T47D (cell line): Measurements from ENCODE around the gene KHK.

ENCODE experiments used
- DNase-seq, 2 experiments: peaks; one replicate each; pipeline versions ENCODE4 v3.0.0 to v3.0.0-alpha.2; 2011 to 2012; ENCODE audit warnings: low read depth in 1 of 2, low spot score in 1 of 2
- JUND ChIP-seq: IDR thresholded peaks from 2 replicates; pipeline ENCODE4 v1.6.1; 2012; ENCODE audit warnings: low read depth
- in situ Hi-C: cut with HindIII; loops from 2 replicates; pipeline ENCODE4 v1.10.0; 2016; ENCODE audit warnings: low sequenced_read_pairs, low pct_unique_long_range_greater_than_20kb

The KHK gene

DNA sequence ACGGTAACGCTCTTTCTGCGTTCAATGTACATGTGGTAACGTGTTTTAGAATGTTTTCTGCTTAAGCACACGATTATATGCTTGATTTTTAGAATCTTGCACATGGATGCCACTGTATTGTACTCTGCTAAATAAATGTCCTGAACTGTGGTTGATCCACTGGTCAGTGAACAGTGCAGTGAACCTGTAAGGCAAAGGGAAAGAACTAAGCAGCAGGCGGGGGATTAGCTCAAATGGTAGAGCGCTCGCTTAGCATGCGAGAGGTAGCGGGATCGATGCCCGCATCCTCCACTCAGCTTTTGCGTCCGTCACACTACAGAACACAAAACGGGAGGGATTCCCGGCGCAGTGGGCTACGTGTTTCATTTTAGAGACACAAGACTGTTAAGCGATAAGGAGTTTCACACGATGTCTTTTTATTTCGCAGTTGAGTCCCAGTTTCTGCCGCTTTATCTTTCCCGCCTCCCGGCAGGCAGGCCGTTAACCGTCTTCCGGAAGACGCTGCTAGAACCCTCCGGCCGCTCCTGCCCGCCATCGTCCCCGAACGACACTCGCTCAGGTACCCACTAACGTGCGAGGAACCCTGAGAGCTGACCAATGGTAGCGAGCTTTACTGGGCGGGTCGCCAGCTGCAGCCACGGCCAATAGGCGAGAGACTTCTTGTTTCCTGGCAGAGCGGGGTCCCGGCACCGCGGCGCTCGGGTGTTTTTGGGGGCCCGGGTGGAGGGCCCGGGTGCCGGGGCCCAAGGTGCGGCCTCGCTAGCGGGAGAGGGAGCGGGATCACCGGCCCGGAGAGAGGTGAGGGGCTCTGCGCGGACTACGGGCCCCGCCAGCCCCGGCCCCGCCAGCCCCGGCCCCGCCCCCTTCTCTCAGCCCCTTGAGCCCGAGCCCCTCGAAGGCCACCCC is 35.3 kb upstream of the KHK start, which contains the start of gene AGBL5:
Gene AGBL5 (plus strand): TSS at position 673 of the 906 bp plus-strand sequence. CDS start 1,291 bp downstream, outside the sequence.
- peak; percentile 92 to 98 for DNase-seq
- TF ChIP-seq JUND, result no peak
- in situ Hi-C loops, result no loop called here

GRCh38 chr2:27051902-27052645 is 34.5 kb upstream of the KHK start:
- in situ Hi-C loops, result no loop called here

DNA sequence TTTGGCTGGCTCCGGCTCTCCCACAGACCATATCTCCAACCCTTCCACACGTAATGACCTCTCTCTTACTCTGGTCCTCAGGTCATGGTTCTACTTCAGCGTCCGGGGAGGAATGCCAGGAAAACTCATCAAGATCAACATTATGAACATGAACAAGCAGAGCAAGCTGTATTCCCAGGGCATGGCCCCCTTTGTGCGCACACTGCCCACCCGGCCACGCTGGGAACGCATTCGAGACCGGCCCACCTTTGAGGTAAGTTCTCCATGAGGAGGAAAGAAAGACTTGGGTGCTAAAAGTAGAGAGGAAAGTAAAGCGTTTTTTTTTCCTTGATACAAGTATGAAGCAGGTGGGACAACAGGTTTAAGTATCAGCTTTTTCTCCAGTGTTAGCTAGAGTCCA is 33.3 kb upstream of the KHK start:
- in situ Hi-C loops, result no loop called here
- no peak for DNase-seq
- TF ChIP-seq JUND, result no peak

More at GRCh38 chr2:27051902-27052645, 34.5 kb upstream of the KHK start:
- DNase-seq, result no peak
- TF ChIP-seq JUND, result no peak

- in situ Hi-C loops, result no loop called here
- no peak for DNase-seq
- TF ChIP-seq JUND, result no peak
These were observed 32.8 kb upstream of the KHK start for GRCh38 chr2:27053776-27054175.

DNA sequence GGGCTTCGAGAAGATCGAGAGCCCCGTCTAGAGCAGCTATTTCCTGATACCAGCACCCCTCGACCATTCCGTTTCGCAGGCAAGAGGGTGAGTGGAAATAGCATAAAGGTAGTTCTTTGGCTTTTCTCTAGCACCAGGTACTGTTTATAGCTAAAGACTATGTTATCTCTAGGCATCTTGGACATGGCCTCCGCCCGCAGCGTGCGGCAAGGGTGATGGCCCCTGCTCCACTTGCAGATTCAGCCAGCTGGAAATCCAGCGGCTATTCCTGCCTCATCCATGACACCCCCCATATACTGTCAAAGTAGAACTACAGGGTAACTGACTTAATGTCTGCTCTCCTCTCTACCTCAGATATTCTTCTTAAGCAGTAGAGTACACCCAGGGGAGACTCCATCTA is 31.9 kb upstream of the KHK start:
- DNase-seq, result no peak
- in situ Hi-C loops, result no loop called here
- no peak for TF ChIP-seq JUND

DNA sequence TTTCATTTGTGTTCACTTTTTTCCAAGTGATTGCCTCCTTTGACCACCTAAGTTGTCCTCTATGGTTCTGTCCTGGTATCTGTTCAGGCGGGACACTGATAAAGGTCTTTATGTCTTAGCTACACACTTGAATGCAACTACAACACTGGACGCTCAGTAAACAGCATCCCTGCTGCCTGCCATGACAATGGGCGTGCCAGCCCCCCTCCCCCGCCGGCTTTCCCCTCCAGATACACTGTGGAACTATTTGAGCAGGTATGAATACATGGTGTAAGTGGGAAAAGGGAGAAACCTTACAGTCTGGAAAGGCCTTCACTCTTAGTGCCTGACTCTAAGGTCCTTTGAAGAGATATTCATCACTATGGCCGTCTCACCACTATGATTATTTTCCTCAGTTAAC is 29.4 kb upstream of the KHK start:
- TF ChIP-seq JUND, result no peak
- in situ Hi-C loops, result no loop called here
- DNase-seq, result no peak

DNA sequence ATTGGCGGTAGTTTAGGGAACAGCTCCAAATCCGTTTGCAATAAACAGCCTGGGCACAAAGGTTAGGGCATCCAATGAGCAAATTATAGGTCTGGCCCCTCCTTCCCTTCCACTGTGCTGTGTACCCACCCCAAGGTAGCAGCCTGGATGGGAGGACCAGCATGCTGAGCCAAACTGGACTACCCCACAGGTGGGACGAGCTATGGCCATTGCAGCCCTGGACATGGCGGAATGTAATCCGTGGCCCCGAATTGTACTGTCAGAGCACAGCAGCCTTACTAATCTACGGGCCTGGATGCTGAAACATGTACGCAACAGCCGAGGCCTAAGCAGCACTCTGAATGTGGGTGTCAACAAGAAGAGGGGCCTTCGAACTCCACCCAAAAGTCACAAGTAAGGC is 28.4 kb upstream of the KHK start:
- in situ Hi-C loops, result no loop called here
- no peak for TF ChIP-seq JUND
- DNase-seq, result no peak

DNA sequence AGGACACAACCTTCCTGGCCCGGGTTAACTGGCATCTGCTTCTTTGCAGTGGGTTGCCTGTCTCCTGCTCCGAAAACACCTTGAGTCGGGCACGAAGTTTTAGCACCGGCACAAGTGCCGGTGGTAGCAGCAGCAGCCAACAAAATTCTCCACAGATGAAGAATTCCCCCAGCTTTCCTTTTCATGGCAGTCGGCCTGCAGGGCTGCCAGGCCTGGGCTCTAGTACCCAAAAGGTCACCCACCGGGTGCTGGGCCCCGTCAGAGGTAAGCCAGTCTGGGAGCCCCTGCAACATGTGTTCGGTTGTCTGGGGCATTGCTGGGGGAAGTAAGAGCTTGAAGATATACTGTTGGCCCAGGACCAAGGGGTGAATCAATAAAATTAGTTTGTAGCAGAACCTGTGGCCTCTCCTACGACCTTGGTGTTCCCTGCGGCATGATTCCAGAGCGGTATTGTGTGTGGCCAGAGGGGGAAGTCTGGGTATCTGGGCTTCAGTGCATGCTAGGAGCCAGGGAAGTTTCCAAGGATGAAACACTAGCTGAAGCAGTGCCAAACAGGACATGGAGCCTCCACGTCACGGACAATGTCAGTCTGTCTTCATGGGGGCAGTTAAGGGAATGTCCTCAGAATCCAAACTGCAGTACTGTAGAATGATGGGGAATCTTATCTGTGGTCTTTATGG is 27.3 kb upstream of the KHK start:
- no peak for TF ChIP-seq JUND
- DNase-seq, result no peak
- in situ Hi-C loops, result no loop called here

- no peak for DNase-seq
- in situ Hi-C loops, result no loop called here
- no peak for TF ChIP-seq JUND
These were observed 26.2 kb upstream of the KHK start for GRCh38 chr2:27060323-27060722.

GRCh38 chr2:27065128-27065527 is 21.4 kb upstream of the KHK start:
- in situ Hi-C loops, result no loop called here
- DNase-seq, result no peak
- TF ChIP-seq JUND, result no peak

DNA sequence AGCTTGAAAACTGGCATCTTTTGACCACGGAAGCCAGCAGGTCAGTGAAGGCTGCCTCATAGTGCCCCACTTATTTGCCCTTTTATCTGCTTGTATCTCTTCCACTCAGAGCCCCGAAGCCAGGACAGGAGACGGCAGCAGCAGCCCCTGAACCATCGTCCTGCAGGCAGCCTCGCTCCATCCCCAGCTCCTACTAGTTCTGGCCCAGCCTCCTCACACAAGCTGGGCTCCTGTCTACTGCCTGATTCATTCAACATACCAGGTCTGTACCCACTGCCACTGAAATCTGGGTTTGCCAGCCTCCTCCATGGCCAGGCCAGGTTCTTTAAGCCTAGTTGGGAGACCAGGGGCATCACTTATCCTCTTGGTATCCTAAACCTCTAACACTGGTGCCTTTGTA is 19.2 kb upstream of the KHK start:
- in situ Hi-C loops, result no loop called here
- no peak for TF ChIP-seq JUND

GRCh38 chr2:27069436-27069835 is 17.1 kb upstream of the KHK start:
- in situ Hi-C loops, result no loop called here

More for the DNA sequence above, 19.2 kb upstream of the KHK start:
- no peak for DNase-seq

More at GRCh38 chr2:27069436-27069835, 17.1 kb upstream of the KHK start:
- no peak for DNase-seq
- no peak for TF ChIP-seq JUND
